Endothelial cell of umbilical vein (primary cell): ENCODE data around the gene SLC12A6. TPM values are rescaled to one million over a fixed set of nuclear protein-coding genes. Genes with fewer than 3 reads are reported as not detected.

Experiments used
- BruUV-seq: library from RNA; stranded (reverse); fragments of 400-500 nt; replicated peaks from 2 replicates; lab custom pipeline; 2021; lab: Mats Ljungman, UMichigan
- CTCF ChIA-PET: fragments of 300-600, 350-600 bp; sonication (Branson Sonifier 250); formaldehyde crosslinking; loops from one replicate; lab custom pipeline; 2021; ENCODE audit warnings: antibody characterized with exemption, inconsistent platforms; lab: Charles Lee
- POLR2A ChIA-PET: fragments of 300-600, 350-600 bp; sonication (Branson Sonifier 250); formaldehyde crosslinking; loops from one replicate; lab custom pipeline; 2021; ENCODE audit warnings: antibody characterized with exemption, inconsistent platforms; lab: Charles Lee
- DNase-seq: peaks from one replicate; pipeline ENCODE4 v3.0.0-alpha.2; 2011; ENCODE audit warnings: low read depth, low spot score
- FAIRE-seq: peaks from 2 replicates; lab custom pipeline; 2011; peaks lifted over from hg19 to GRCh38; lab: Jason Lieb, UNC
- H2AFZ ChIP-seq: 2 replicates; pipeline ENCODE4 v1.6.0; 2012; ENCODE audit warnings: low read depth, low read length, control low read depth, inconsistent platforms
- H3K27ac ChIP-seq: 2 replicates; pipeline ENCODE4 v1.5.1; 2011; ENCODE audit warnings: low read depth, mild to moderate bottlenecking, control low read depth, low read length, moderate library complexity; ENCODE audit not compliant: insufficient read depth
- H3K27me3 ChIP-seq, 2 experiments: 2 replicates each; pipeline versions ENCODE4 v1.6.0 to v1.6.1; 2011; ENCODE audit warnings: low read length in 2 of 2, mixed read lengths in 1 of 2; ENCODE audit not compliant: control insufficient read depth in 2 of 2, insufficient read depth in 2 of 2
- H3K36me3 ChIP-seq, 2 experiments: 2 replicates in 1 of 2; 3 replicates in 1 of 2; pipeline ENCODE4 v1.5.1; 2011; ENCODE audit warnings: low read length in 2 of 2, mild to moderate bottlenecking in 1 of 2, moderate library complexity in 1 of 2; ENCODE audit not compliant: control insufficient read depth in 2 of 2, insufficient read depth in 2 of 2; ENCODE audit errors: extremely low read depth in 1 of 2
- H3K4me1 ChIP-seq: 3 replicates; pipeline ENCODE4 v1.5.1; 2011; ENCODE audit warnings: mild to moderate bottlenecking, low read length; ENCODE audit not compliant: control insufficient read depth, insufficient read depth; ENCODE audit errors: extremely low read depth
- H3K4me2 ChIP-seq: 2 replicates; pipeline ENCODE4 v1.6.1; 2011; ENCODE audit warnings: low read length, control low read depth, mixed read lengths; ENCODE audit not compliant: insufficient read depth
- H3K4me3 ChIP-seq, 3 experiments: fragments of 200-600 bp in 1 of 3; sonication (generic), shearing (Covaris generic) in 1 of 3; replicated peaks in 1 of 3; 2 replicates each; pipeline ENCODE4 v1.5.1; 2011 to 2016; ENCODE audit warnings: control low read depth in 3 of 3, low read length in 3 of 3, mild to moderate bottlenecking in 2 of 3, inconsistent platforms in 1 of 3, low read depth in 1 of 3, moderate library complexity in 1 of 3; ENCODE audit not compliant: insufficient read depth in 1 of 3
- H3K79me2 ChIP-seq: 2 replicates; pipeline ENCODE4 v1.6.0; 2012; ENCODE audit warnings: low read length, inconsistent platforms; ENCODE audit not compliant: control insufficient read depth, insufficient read depth
- H3K9ac ChIP-seq: replicated peaks from 2 replicates; pipeline ENCODE3; 2011; ENCODE audit warnings: low read length, control low read depth; ENCODE audit not compliant: insufficient read depth; ENCODE audit errors: extremely low read depth
- H3K9me1 ChIP-seq: replicated peaks from 3 replicates; pipeline ENCODE4 v1.6.0; 2011; ENCODE audit warnings: mild to moderate bottlenecking, low read length; ENCODE audit not compliant: control insufficient read depth, insufficient read depth; ENCODE audit errors: extremely low read depth
- H3K9me3 ChIP-seq: replicated peaks from 2 replicates; pipeline ENCODE4 v1.5.1; 2012; ENCODE audit warnings: low read length, inconsistent platforms; ENCODE audit not compliant: control insufficient read depth, insufficient read depth
- H4K20me1 ChIP-seq: replicated peaks from 2 replicates; pipeline ENCODE3; 2011; ENCODE audit warnings: mild to moderate bottlenecking, low read length; ENCODE audit not compliant: control insufficient read depth, insufficient read depth; ENCODE audit errors: extremely low read depth
- EZH2 ChIP-seq: IDR thresholded peaks from 2 replicates; pipeline ENCODE4 v1.6.1; 2012; ENCODE audit warnings: borderline replicate concordance, low read depth, mild to moderate bottlenecking, moderate library complexity, low read length, inconsistent platforms; ENCODE audit not compliant: severe bottlenecking
- FOS ChIP-seq: IDR thresholded peaks from 2 replicates; pipeline ENCODE4 v1.6.1; 2011; ENCODE audit warnings: mild to moderate bottlenecking, low read length, moderate library complexity, borderline replicate concordance; ENCODE audit not compliant: insufficient read depth
- GATA2 ChIP-seq: IDR thresholded peaks from 2 replicates; pipeline ENCODE4 v1.7.0; 2011; ENCODE audit warnings: low read depth, mild to moderate bottlenecking, moderate library complexity, mixed read lengths, low read length; ENCODE audit not compliant: insufficient read length, insufficient read depth
- MAX ChIP-seq: IDR thresholded peaks from 2 replicates; pipeline ENCODE4 v1.6.1; 2011; ENCODE audit not compliant: insufficient read depth, insufficient read length
- dilution Hi-C: fragments of 300-500 bp; cut with MboI; formaldehyde crosslinking; loops from one replicate; pipeline ENCODE4 v1.15.0; 2019; ENCODE audit warnings: low sequenced_read_pairs; ENCODE audit not compliant: extremely low pct_ligation_motif_present
- intact Hi-C: fragments of 100-400 bp; cut with micrococcal nuclease; formaldehyde crosslinking; loops from one replicate; pipeline ENCODE4 v1.10.0; 2022
- polyA plus RNA-seq, 4 experiments: library from polyadenylated mRNA; depleted of rRNA in 3 of 4; stranded (reverse) in 3 of 4; unstranded in 1 of 4; fragments of >200 nt; gene quantifications; 2 replicates each; pipeline versions ENCODE4 v1.2.1 to v1.2.3, GENCODE V29; 2011 to 2012; ENCODE audit warnings: missing spikeins in 1 of 4
- total RNA-seq: library from RNA; stranded (reverse); gene quantifications from 2 replicates; pipeline ENCODE4 v1.2.3, GENCODE V29; 2021
- TF ChIP-seq, protein P1 (sequence below), 2 donors: IDR thresholded peaks; 1 replicate in 1 of 2; 2 replicates in 1 of 2; pipeline ENCODE4 v1.5.1; 2011; ENCODE audit warnings: low read length in 2 of 2, mild to moderate bottlenecking in 2 of 2, moderate library complexity in 2 of 2, control low read depth in 1 of 2, inconsistent platforms in 1 of 2, low read depth in 1 of 2; ENCODE audit not compliant: insufficient read depth in 1 of 2; ENCODE audit errors: extremely low read depth in 1 of 2

Gene SLC12A6
- total and polyA plus RNA-seq, 2 donors (not counting 3 experiments of a cell fraction or from before 2014, with no cell fraction given), result 21.4 to 27.1 TPM

- Histone ChIP-seq H3K9me3 (no peaks in the 10 kb centered on the region), H3K79me2 (peaks cover 16% of the 10 kb centered on the region), H3K4me1 (peaks cover 22% of the 10 kb centered on the region), H2AFZ (no peak overlapping the region), H3K27me3 (no peaks in the 10 kb centered on the region), H3K9me1 (no peaks in the 10 kb centered on the region), H3K9ac (no peak overlapping the region), H3K27ac (no peak overlapping the region), H3K4me2 (no peak overlapping the region), H3K4me3 (no peak overlapping the region), H3K36me3 (peaks cover 3 to 10% of the 10 kb centered on the region in 2 experiments), H4K20me1 (no peaks in the 10 kb centered on the region)
- no peak for FAIRE-seq
- intact Hi-C loops (no loop called here), dilution Hi-C loops (no loop called here)
- no peak for DNase-seq
- ChIA-PET CTCF (no interaction called here), POLR2A (no interaction called here)
- TF ChIP-seq, protein P1, sequence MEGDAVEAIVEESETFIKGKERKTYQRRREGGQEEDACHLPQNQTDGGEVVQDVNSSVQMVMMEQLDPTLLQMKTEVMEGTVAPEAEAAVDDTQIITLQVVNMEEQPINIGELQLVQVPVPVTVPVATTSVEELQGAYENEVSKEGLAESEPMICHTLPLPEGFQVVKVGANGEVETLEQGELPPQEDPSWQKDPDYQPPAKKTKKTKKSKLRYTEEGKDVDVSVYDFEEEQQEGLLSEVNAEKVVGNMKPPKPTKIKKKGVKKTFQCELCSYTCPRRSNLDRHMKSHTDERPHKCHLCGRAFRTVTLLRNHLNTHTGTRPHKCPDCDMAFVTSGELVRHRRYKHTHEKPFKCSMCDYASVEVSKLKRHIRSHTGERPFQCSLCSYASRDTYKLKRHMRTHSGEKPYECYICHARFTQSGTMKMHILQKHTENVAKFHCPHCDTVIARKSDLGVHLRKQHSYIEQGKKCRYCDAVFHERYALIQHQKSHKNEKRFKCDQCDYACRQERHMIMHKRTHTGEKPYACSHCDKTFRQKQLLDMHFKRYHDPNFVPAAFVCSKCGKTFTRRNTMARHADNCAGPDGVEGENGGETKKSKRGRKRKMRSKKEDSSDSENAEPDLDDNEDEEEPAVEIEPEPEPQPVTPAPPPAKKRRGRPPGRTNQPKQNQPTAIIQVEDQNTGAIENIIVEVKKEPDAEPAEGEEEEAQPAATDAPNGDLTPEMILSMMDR (IDR thresholded peaks at IDR 0.05; ENCODE audit: extremely low read depth in 1 of 2, insufficient read depth in 1 of 2, low read depth in 1 of 2, low read length in 2 of 2), result no peak
- TF ChIP-seq EZH2 (no peak), MAX (no peak)
- no TSS peak for BruUV-seq
Observed at GRCh38 chr15:34364041-34364440, 26.5 kb upstream of the SLC12A6 start.

DNA sequence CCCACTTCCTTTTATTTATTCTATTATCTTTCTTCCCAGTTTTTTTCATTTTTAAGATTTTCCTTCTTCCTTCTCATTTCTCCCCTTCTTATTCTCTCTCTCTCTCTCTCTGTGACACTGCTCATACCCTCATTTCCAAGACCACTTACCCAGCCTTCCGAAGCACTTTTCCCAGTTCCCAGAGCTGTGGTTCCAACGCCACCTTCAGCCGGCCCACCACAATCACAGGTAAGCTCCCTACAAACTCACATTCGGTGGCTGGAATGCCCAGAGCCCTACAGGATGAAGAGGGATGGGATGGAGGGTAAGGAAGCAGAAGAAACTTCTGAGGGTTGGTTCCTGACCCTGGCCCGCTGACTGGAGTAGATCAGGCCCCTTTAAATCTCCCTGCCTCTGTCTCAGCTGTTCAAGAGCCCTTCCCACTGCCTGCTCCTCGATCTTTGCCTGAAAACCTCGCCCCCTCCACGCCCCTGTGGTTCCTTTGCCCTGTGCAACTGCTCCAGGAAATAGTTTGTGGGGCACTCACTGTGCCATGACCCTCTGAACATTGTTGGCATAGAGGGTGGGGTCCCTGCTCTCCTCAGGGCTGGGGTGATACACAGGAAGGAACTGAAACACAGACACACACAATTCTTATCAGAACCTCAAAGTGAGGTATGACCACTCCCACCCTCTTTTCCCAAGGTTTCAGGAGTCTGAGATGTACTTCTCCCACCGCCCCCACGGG is 24.6 kb upstream of the SLC12A6 start:
- TF ChIP-seq GATA2 (peak; percentile 33), FOS (no peak)
- Histone ChIP-seq H3K4me2 (no peak overlapping the region), H3K27me3 (no peaks in the 10 kb centered on the region), H3K4me1 (peaks cover 15% of the 10 kb centered on the region), H3K9me1 (no peaks in the 10 kb centered on the region), H2AFZ (peak overlapping the region; percentile 15), H4K20me1 (no peaks in the 10 kb centered on the region), H3K36me3 (peaks cover 6 to 12% of the 10 kb centered on the region in 2 experiments), H3K79me2 (peaks cover 16% of the 10 kb centered on the region), H3K9ac (no peak overlapping the region), H3K9me3 (no peaks in the 10 kb centered on the region), H3K27ac (no peak overlapping the region), H3K4me3 (no peak overlapping the region)
- dilution Hi-C loops (no loop called here), intact Hi-C loops (no loop called here)
- ChIA-PET CTCF (interaction anchor here (2.0 to 2.6 kb wide), 3 partner anchors 19 to 253 kb away, joined by 5 to 9 read pairs (median 9); partner anchors contain the start of genes NOP10 and NUTM1), POLR2A (no interaction called here)
- FAIRE-seq (peak; percentile 21), DNase-seq (peak; percentile 20)
- BruUV-seq, result no TSS peak
